Stomach (tissue), 9 donors: ENCODE results near the gene PSMG1. TPM values are rescaled to one million over a fixed set of nuclear protein-coding genes. Genes with fewer than 3 reads are reported as not detected.

Experiments used
- DNase-seq, 2 donors: peaks; one replicate each; pipeline versions ENCODE4 v3.0.0 to v3.0.0-alpha.2; 2013 to 2019
- H3K27ac ChIP-seq, 5 donors: fragments of 200-600 bp in 4 of 5; sonication (generic) in 4 of 5; one replicate each; pipeline ENCODE4 v1.5.1; 2013 to 2019; ENCODE audit warnings: mild to moderate bottlenecking in 1 of 5, moderate library complexity in 1 of 5
- H3K27me3 ChIP-seq, 3 donors: fragments of 200-600 bp; sonication (generic); one replicate each; pipeline ENCODE4 v1.5.1; 2017 to 2019; ENCODE audit warnings: mixed run types in 1 of 3
- H3K36me3 ChIP-seq, 4 donors: fragments of 200-600 bp; sonication (generic); 1 replicate in 3 of 4; 2 replicates in 1 of 4; pipeline ENCODE4 v1.5.1; 2016 to 2019
- H3K4me1 ChIP-seq, 4 donors: fragments of 200-600 bp; sonication (generic); one replicate each; pipeline ENCODE4 v1.5.1; 2016 to 2019
- H3K4me3 ChIP-seq, 4 donors: fragments of 200-600 bp; sonication (generic) in 3 of 4; one replicate each; pipeline ENCODE4 v1.5.1; 2016 to 2019; ENCODE audit warnings: mild to moderate bottlenecking in 1 of 4
- H3K9me3 ChIP-seq, 4 donors: fragments of 200-600 bp; sonication (generic); one replicate each; pipeline ENCODE4 v1.5.1; 2016 to 2019
- EP300 ChIP-seq: sonication (generic); formaldehyde crosslinking; IDR thresholded peaks from one replicate; pipeline ENCODE4 v1.6.1; 2017; ENCODE audit warnings: antibody characterized with exemption
- POLR2A ChIP-seq, 4 donors: fragments of 450-650 bp; IDR thresholded peaks; one replicate each; pipeline ENCODE4 v1.6.1; 2016; ENCODE audit warnings: antibody characterized with exemption in 4 of 4, control low read depth in 2 of 4, mild to moderate bottlenecking in 1 of 4, moderate library complexity in 1 of 4
- POLR2AphosphoS5 ChIP-seq, 3 donors: sonication (generic); formaldehyde crosslinking; IDR thresholded peaks; one replicate each; pipeline ENCODE4 v1.6.1; 2016; ENCODE audit warnings: antibody characterized with exemption in 3 of 3
- WGBS, 5 donors: extraction: QIAGEN DNeasy Blood & Tissue Kit in 3 of 5; methylation state at CpG; one replicate each; pipeline versions ENCODE4 v1.1.5 to v1.1.7; 2013 to 2018; 5-methylcytosine and 5-hydroxymethylcytosine counted together
- intact Hi-C: fragments of 100-400 bp; cut with DNase I; formaldehyde crosslinking; loops from one replicate; pipeline ENCODE4 v1.15.1; 2023; ENCODE audit warnings: low total_unique reads
- polyA plus RNA-seq, 3 donors: library from polyadenylated mRNA; stranded (reverse); fragments of 200-250 nt; gene quantifications; one replicate each; pipeline ENCODE4 v1.2.3, GENCODE V29; 2013
- total RNA-seq, 5 donors: library from RNA; depleted of rRNA; stranded (reverse); fragments of >200 nt; gene quantifications; one replicate each; pipeline versions ENCODE4 v1.1.0 to v1.2.3, GENCODE V29; 2014 to 2016
- TF ChIP-seq, protein P1 (sequence below), 7 experiments: fragments of 450-650 bp in 4 of 7; fragments of 200-600 bp in 3 of 7; sonication (generic) in 3 of 7; IDR thresholded peaks; one replicate each; pipeline ENCODE4 v1.5.1; 2016 to 2019; ENCODE audit warnings: antibody characterized with exemption in 7 of 7, control low read depth in 2 of 7, mild to moderate bottlenecking in 1 of 7
- donor health status: healthy with polysubstance abuse.
- donor health status: Bipolar disorder and iron deficiency.
- donor health status: healthy.

Gene PSMG1
- total and polyA plus RNA-seq, 8 donors: 11.6 to 53.2 (median 32.5) TPM; not detected in 1

DNA sequence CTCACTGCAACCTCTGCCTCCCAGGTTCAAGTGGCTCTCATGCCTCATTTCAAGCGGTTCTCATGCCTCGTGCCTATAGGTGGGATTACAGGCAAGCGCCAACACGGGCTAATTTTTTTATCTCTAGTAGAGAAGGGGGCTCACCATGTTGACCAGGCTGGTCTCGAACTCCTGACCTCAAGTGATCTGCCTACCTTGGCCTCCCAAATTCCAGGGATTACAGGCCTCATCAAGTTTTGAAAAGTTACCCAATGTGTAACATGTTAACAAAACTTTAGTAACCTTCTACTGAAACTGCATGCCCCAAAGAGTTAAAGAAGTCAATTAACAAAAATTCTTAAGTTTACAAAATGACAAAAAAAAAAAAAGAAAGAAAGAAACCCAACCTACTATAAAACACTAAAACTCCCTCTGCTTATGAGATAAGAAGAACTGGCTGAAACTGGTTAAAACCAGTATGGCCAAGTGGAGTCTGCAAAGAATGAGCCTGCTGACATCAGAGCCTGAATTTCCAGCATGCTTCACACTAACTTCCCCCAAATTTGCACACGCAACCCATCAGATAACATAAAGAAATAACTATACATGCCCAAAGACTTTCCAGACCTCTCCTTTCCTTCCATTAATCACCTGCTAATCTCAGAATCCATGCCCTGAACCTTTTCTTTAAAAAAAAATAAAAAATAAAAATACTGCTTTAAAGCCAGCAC lies 25.5 kb upstream of the PSMG1 start:
- DNase-seq: peak in 1 of 2 donors; percentile 76
- H3K27ac ChIP-seq: no peak overlapping the region
- H3K9me3 ChIP-seq: no peaks in the 10 kb centered on the region
- 91 to 98% (median 94%) methylated on average over 6 of the region's 6 CpGs for WGBS, 5 donors
- intact Hi-C loops: no loop called here
- H3K4me1 ChIP-seq: peaks cover 0 to 5% (median 0%) of the 10 kb centered on the region in 4 donors
- peaks cover 23 to 97% (median 94%) of the 10 kb centered on the region in 4 donors for H3K36me3 ChIP-seq
- no peak overlapping the region for H3K4me3 ChIP-seq
- H3K27me3 ChIP-seq: no peaks in the 10 kb centered on the region
- TF ChIP-seq EP300 (no peak), POLR2A (IDR thresholded peaks at IDR 0.05) (no peak), POLR2AphosphoS5 (IDR thresholded peaks at IDR 0.05) (no peak)
- TF ChIP-seq, protein P1, sequence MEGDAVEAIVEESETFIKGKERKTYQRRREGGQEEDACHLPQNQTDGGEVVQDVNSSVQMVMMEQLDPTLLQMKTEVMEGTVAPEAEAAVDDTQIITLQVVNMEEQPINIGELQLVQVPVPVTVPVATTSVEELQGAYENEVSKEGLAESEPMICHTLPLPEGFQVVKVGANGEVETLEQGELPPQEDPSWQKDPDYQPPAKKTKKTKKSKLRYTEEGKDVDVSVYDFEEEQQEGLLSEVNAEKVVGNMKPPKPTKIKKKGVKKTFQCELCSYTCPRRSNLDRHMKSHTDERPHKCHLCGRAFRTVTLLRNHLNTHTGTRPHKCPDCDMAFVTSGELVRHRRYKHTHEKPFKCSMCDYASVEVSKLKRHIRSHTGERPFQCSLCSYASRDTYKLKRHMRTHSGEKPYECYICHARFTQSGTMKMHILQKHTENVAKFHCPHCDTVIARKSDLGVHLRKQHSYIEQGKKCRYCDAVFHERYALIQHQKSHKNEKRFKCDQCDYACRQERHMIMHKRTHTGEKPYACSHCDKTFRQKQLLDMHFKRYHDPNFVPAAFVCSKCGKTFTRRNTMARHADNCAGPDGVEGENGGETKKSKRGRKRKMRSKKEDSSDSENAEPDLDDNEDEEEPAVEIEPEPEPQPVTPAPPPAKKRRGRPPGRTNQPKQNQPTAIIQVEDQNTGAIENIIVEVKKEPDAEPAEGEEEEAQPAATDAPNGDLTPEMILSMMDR (IDR thresholded peaks at IDR 0.05): no peak

DNA sequence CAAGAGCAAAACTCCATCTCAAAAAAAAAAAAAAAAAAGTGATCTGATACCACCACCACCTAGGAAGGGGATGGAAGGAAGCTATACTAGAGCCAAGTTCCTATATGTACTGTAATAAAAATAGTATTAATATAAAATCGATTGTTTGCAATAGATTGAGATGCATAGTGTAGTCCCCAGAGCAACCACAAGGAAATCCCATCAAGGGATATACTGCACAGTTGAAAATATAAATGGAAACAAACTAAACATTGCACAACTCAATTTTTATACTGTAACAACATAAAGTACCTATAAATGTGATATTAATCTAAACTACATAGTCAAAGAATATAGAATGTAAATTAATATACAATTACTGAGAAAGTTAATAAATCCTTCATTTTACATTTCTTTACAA lies 20.9 kb upstream of the PSMG1 start:
- no peak overlapping the region for H3K27ac ChIP-seq
- intact Hi-C loops: no loop called here
- 90 to 94% (median 93%) methylated on average over 1 of the region's 1 CpG for WGBS, 5 donors

DNA sequence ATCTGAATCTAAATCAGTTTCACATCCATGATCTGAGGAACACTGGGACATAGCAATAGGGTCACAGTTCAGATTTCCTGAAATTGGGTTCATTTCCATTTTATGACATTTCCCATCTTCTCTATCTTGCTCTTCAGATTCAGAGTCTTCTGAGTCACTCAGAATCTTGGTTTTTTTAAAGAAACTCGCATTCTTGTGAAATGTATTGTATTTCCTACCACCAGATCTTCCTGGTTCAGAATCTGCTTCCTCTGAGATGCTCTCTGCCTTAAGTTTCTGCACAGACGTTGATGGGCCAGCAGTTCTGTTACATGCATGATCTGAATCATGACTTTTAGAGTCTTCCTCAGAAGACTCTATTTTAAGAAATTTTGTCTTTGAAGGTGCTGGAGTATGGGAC lies 15.5 kb upstream of the PSMG1 start:
- no peak overlapping the region for H3K27ac ChIP-seq
- TF ChIP-seq EP300 (no peak), POLR2AphosphoS5 (IDR thresholded peaks at IDR 0.05) (no peak), POLR2A (IDR thresholded peaks at IDR 0.05) (no peak)
- TF ChIP-seq, protein P1 (IDR thresholded peaks at IDR 0.05): no peak
- H3K9me3 ChIP-seq: no peaks in the 10 kb centered on the region
- intact Hi-C loops: no loop called here
- H3K4me1 ChIP-seq: no peaks in the 10 kb centered on the region
- H3K27me3 ChIP-seq: no peaks in the 10 kb centered on the region
- 75 to 90% (median 85%) methylated on average over 2 of the region's 2 CpGs for WGBS, 5 donors
- DNase-seq: no peak
- no peak overlapping the region for H3K4me3 ChIP-seq
- peaks cover 45 to 99% (median 92%) of the 10 kb centered on the region in 4 donors for H3K36me3 ChIP-seq

More for the DNA sequence above, 20.9 kb upstream of the PSMG1 start:
- no peak overlapping the region for H3K4me3 ChIP-seq
- TF ChIP-seq, protein P1 (IDR thresholded peaks at IDR 0.05): peak in 2 of 7 experiments; percentile 7 to 14
- no peak for TF ChIP-seq POLR2AphosphoS5 (IDR thresholded peaks at IDR 0.05)
- TF ChIP-seq POLR2A (IDR thresholded peaks at IDR 0.05): no peak
- TF ChIP-seq EP300: no peak
- H3K9me3 ChIP-seq: no peaks in the 10 kb centered on the region
- peaks cover 48 to 96% (median 92%) of the 10 kb centered on the region in 4 donors for H3K36me3 ChIP-seq
- no peaks in the 10 kb centered on the region for H3K27me3 ChIP-seq
- no peak for DNase-seq
- H3K4me1 ChIP-seq: peaks cover 0 to 3% (median 0%) of the 10 kb centered on the region in 4 donors

DNA sequence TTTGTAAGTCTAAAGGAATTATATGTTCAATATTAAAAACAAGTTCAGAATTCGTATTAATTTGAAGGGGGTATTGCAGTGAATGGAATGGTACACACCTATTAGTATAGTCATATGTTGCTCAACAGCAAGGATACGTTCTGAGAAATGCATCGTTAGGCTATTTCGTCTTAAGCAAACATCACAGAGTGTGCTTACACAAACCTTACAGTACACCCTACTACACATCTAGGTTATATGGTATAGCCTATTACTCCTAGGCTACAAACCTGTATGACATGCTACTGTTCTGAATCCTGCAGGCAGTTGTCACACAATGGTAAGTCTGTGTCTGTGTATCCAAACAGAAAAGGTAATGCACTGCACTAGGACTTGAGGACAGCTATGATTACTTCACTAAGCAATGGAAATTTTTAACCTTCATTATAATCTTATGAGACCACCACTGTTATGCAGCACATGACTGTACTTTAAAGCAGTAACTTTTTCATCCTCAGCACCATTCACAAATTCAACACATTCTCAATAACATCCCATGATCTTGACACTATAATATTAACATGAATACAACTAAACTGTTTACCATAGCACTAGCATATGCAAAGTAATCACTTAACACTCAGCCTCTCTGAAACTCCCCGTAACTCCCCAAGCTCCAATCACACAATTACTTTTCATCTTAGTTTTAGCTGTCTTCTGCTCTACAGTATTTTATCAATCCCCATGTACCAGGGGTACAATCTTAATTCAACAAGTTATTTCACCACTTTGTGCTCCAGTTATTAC lies 14.4 kb upstream of the PSMG1 start:
- DNase-seq: no peak
- H3K9me3 ChIP-seq: no peaks in the 10 kb centered on the region
- TF ChIP-seq POLR2AphosphoS5 (IDR thresholded peaks at IDR 0.05) (no peak), POLR2A (IDR thresholded peaks at IDR 0.05) (no peak), EP300 (no peak)
- TF ChIP-seq, protein P1 (IDR thresholded peaks at IDR 0.05): no peak
- no peak overlapping the region for H3K27ac ChIP-seq
- H3K4me1 ChIP-seq: no peaks in the 10 kb centered on the region
- peaks cover 45 to 96% (median 87%) of the 10 kb centered on the region in 4 donors for H3K36me3 ChIP-seq
- H3K27me3 ChIP-seq: no peaks in the 10 kb centered on the region
- intact Hi-C loops: no loop called here
- no peak overlapping the region for H3K4me3 ChIP-seq
- WGBS, 5 donors: 76 to 92% (median 84%) methylated on average over 5 of the region's 5 CpGs
